Muscle layer of duodenum (tissue), 2 donors: ENCODE measurements around the gene PPT1.
"Not testable (repeated sequence)": the region's sequence is repeated elsewhere in the genome, so short reads cannot be mapped to it uniquely, and the experiment has no call there.

Experiments used
- H3K27ac ChIP-seq: one replicate; pipeline ENCODE4 v1.7.0; 2013; ENCODE audit warnings: mild to moderate bottlenecking, low read length
- H3K27me3 ChIP-seq: one replicate; pipeline ENCODE4 v1.7.0; 2013; ENCODE audit warnings: low read depth, mild to moderate bottlenecking, control low read depth, low read length
- H3K36me3 ChIP-seq, 2 donors: one replicate each; pipeline ENCODE4 v1.7.0; 2013; ENCODE audit warnings: low read length in 2 of 2, control low read depth in 1 of 2, mild to moderate bottlenecking in 1 of 2; ENCODE audit not compliant: insufficient read depth in 2 of 2, control insufficient read depth in 1 of 2
- H3K4me1 ChIP-seq, 2 donors: one replicate each; pipeline ENCODE4 v1.7.0; 2013; ENCODE audit warnings: low read length in 2 of 2, mild to moderate bottlenecking in 2 of 2, control low read depth in 1 of 2, moderate library complexity in 1 of 2; ENCODE audit not compliant: insufficient read depth in 2 of 2, control insufficient read depth in 1 of 2
- H3K4me3 ChIP-seq, 2 donors: one replicate each; pipeline ENCODE4 v1.7.0; 2013; ENCODE audit warnings: low read length in 2 of 2, low read depth in 1 of 2, mild to moderate bottlenecking in 1 of 2
- H3K9me3 ChIP-seq, 2 donors: one replicate each; pipeline ENCODE4 v1.7.0; 2013; ENCODE audit warnings: low read length in 2 of 2, control low read depth in 1 of 2, mild to moderate bottlenecking in 1 of 2; ENCODE audit not compliant: control insufficient read depth in 1 of 2
- donor health status: healthy.

PPT1 gene

GRCh38 chr1:40038697-40039096 is 58.4 kb downstream of the PPT1 start:
- no peaks in the 10 kb centered on the region for H3K27me3 ChIP-seq
- no peaks in the 10 kb centered on the region for H3K9me3 ChIP-seq
- H3K27ac ChIP-seq, result peak overlapping the region; percentile 100
- H3K4me3 ChIP-seq, result peak overlapping the region in 1 of 2 donors; percentile 98
- peaks cover 28 to 54% of the 10 kb centered on the region in 2 donors for H3K4me1 ChIP-seq
- peaks cover 0 to 7% of the 10 kb centered on the region in 2 donors for H3K36me3 ChIP-seq

- not testable (repeated sequence) for H3K27ac ChIP-seq, H3K4me3 ChIP-seq, H3K27me3 ChIP-seq, H3K36me3 ChIP-seq, H3K9me3 ChIP-seq
- peaks cover 28 to 40% of the 10 kb centered on the region in 2 donors for H3K4me1 ChIP-seq
Measured at GRCh38 chr1:40037254-40037653, 59.8 kb downstream of the PPT1 start.

DNA sequence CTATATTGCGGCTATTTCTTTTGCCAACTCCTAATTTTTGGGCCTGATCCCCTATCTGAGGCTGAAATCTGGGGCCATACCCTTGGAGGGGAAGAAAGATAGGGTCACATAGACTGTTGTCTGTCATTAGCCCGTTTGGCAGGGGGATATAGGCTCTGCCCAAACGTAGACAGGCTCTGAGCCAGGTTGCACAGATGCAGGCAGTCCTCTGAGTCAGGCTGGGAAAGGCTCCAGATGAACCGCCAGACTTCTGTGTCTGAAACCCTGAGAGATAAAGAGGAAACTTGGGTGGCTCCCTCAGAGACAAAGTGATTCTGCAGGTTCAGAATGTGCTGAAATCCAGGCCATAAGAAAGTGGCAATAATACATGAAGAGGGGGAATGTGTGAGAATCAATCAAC is 60.5 kb downstream of the PPT1 start:
- no peaks in the 10 kb centered on the region for H3K27me3 ChIP-seq
- peak overlapping the region; percentile 72 for H3K27ac ChIP-seq
- H3K36me3 ChIP-seq, result peaks cover 0 to 7% of the 10 kb centered on the region in 2 donors
- peaks cover 28 to 33% of the 10 kb centered on the region in 2 donors for H3K4me1 ChIP-seq
- H3K9me3 ChIP-seq, result no peaks in the 10 kb centered on the region
- H3K4me3 ChIP-seq, result no peak overlapping the region

- no peak overlapping the region for H3K4me3 ChIP-seq
- no peaks in the 10 kb centered on the region for H3K9me3 ChIP-seq
- H3K27me3 ChIP-seq, result no peaks in the 10 kb centered on the region
- peaks cover 0 to 3% of the 10 kb centered on the region in 2 donors for H3K36me3 ChIP-seq
- H3K4me1 ChIP-seq, result peaks cover 28 to 29% of the 10 kb centered on the region in 2 donors
- no peak overlapping the region for H3K27ac ChIP-seq
Measured at GRCh38 chr1:40034869-40035268, 62.2 kb downstream of the PPT1 start.

- Histone ChIP-seq H3K9me3 (no peaks in the 10 kb centered on the region), H3K36me3 (no peaks in the 10 kb centered on the region), H3K27ac (no peak overlapping the region), H3K27me3 (no peaks in the 10 kb centered on the region), H3K4me3 (no peak overlapping the region), H3K4me1 (peaks cover 20 to 23% of the 10 kb centered on the region in 2 donors)
Measured at GRCh38 chr1:40032240-40032891, 64.7 kb downstream of the PPT1 start.

GRCh38 chr1:40030528-40031135 is 66.4 kb downstream of the PPT1 start:
- H3K4me1 ChIP-seq, result peaks cover 7 to 15% of the 10 kb centered on the region in 2 donors
- H3K9me3 ChIP-seq, result no peaks in the 10 kb centered on the region
- no peaks in the 10 kb centered on the region for H3K27me3 ChIP-seq
- no peak overlapping the region for H3K4me3 ChIP-seq
- H3K27ac ChIP-seq, result no peak overlapping the region
- no peaks in the 10 kb centered on the region for H3K36me3 ChIP-seq

DNA sequence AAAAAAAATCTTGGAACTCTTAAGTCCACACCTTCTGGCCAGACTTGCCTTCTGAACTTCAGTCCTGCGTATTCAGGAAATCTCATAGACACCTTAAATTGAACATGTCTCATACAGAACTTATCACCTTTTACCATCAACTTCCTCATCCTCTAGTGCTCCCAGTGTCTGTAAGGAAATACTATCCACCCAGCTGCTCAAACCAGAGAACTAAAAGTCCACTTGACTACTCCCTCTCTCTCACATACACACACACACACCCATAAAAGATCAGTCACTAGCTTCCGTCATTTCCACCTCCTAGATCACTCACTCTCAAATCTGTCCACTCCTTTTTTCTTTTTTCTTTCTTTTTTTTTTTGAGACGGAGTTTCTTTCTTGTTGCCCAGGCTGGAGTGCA is 67.4 kb downstream of the PPT1 start:
- no peaks in the 10 kb centered on the region for H3K27me3 ChIP-seq
- peaks cover 0 to 9% of the 10 kb centered on the region in 2 donors for H3K4me1 ChIP-seq
- H3K4me3 ChIP-seq, result no peak overlapping the region
- H3K9me3 ChIP-seq, result no peaks in the 10 kb centered on the region
- H3K36me3 ChIP-seq, result no peaks in the 10 kb centered on the region
- no peak overlapping the region for H3K27ac ChIP-seq

DNA sequence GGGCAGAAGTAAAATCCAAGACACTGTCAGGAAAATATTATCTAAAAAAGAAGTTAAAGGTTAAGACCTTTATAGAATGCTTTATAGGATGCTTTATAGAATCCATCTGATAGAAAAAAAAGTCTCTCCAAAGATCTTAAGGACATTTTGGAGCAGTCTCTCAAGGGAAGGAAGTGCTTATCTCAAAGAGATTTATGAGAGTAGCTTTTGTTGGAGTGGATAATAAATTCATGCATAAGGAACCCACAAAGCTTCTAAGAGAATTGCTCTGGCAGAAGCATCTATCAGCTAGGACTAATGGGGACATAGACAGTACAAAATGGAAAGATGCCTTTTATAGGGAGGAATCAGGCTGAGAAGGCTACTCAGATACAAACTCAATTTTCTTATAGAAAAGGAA is 69.4 kb downstream of the PPT1 start:
- no peaks in the 10 kb centered on the region for H3K36me3 ChIP-seq
- peaks cover 0 to 6% of the 10 kb centered on the region in 2 donors for H3K4me1 ChIP-seq
- no peak overlapping the region for H3K27ac ChIP-seq
- no peak overlapping the region for H3K4me3 ChIP-seq
- H3K27me3 ChIP-seq, result no peaks in the 10 kb centered on the region
- peaks cover 4 to 5% of the 10 kb centered on the region in 2 donors for H3K9me3 ChIP-seq

GRCh38 chr1:40024671-40025070 is 72.4 kb downstream of the PPT1 start:
- H3K9me3 ChIP-seq, result peaks cover 4 to 5% of the 10 kb centered on the region in 2 donors
- no peak overlapping the region for H3K4me3 ChIP-seq
- H3K27ac ChIP-seq, result no peak overlapping the region
- H3K27me3 ChIP-seq, result no peaks in the 10 kb centered on the region
- no peaks in the 10 kb centered on the region for H3K36me3 ChIP-seq
- no peaks in the 10 kb centered on the region for H3K4me1 ChIP-seq

DNA sequence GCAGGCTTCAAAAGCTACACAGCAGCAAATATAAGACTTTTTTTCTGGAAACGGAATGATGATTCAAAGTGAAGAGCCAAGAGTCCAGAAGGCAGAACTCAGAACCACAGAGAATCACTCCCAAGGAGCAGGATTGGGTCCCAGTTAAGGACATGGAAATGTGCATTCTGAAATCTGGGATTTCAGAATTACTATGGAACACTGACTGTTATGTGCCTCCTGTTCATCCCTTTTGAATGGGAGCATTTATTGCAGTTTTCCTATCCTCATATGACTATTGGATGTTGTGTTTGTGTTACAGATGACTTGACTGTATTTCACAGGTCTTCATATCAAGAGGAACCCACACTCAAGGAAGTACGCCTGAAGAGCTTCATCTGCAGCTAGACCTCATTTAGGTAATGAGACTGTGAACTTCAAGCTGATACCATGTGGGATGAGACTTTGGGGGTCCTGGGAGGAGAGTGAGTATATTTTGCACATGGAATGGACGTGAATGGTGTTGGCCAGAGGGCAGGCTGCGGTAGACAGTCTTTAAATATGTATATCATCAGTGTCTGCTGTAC is 73.6 kb downstream of the PPT1 start:
- Histone ChIP-seq H3K4me3 (no peak overlapping the region), H3K27ac (no peak overlapping the region), H3K27me3 (no peaks in the 10 kb centered on the region), H3K36me3 (no peaks in the 10 kb centered on the region), H3K9me3 (peaks cover 4 to 5% of the 10 kb centered on the region in 2 donors), H3K4me1 (no peaks in the 10 kb centered on the region)
